Ascending aorta (tissue), 2 donors: ENCODE data around the gene EPB41L2. TPM values are rescaled to one million over a fixed set of nuclear protein-coding genes. Genes with fewer than 3 reads are reported as not detected.

ENCODE experiments used
- DNase-seq, 2 donors: peaks; one replicate each; pipeline ENCODE4 v3.0.0-alpha.2; 2019; ENCODE audit warnings: low spot score in 2 of 2
- H3K27ac ChIP-seq, 2 donors: fragments of 200-600 bp; sonication (generic); one replicate each; pipeline ENCODE4 v1.5.1; 2016 to 2017; ENCODE audit warnings: mild to moderate bottlenecking in 1 of 2
- H3K27me3 ChIP-seq: fragments of 200-600 bp; sonication (generic); one replicate; pipeline ENCODE4 v1.5.1; 2017
- H3K36me3 ChIP-seq, 2 donors: fragments of 200-600 bp; sonication (generic); one replicate each; pipeline ENCODE4 v1.5.1; 2016
- H3K4me1 ChIP-seq, 2 donors: fragments of 200-600 bp; sonication (generic); one replicate each; pipeline ENCODE4 v1.5.1; 2016 to 2017; ENCODE audit warnings: mild to moderate bottlenecking in 1 of 2
- H3K4me3 ChIP-seq, 2 donors: fragments of 200-600 bp; sonication (generic); one replicate each; pipeline ENCODE4 v1.5.1; 2016 to 2017; ENCODE audit warnings: mild to moderate bottlenecking in 1 of 2
- H3K9me3 ChIP-seq, 2 donors: fragments of 200-600 bp; sonication (generic); one replicate each; pipeline ENCODE4 v1.5.1; 2016
- intact Hi-C: fragments of 100-400 bp; cut with DNase I; formaldehyde crosslinking; loops from one replicate; pipeline ENCODE4 v1.15.1; 2023
- total RNA-seq: library from RNA; depleted of rRNA; stranded (reverse); fragments of >200 nt; gene quantifications from one replicate; pipeline ENCODE4 v1.1.0, GENCODE V29; 2016
- TF ChIP-seq, protein P1 (sequence below), 3 experiments: fragments of 200-600 bp in 2 of 3; fragments of 450-650 bp in 1 of 3; sonication (generic) in 2 of 3; IDR thresholded peaks; one replicate each; pipeline ENCODE4 v1.5.1; 2016 to 2019; ENCODE audit warnings: antibody characterized with exemption in 3 of 3, mild to moderate bottlenecking in 1 of 3, moderate library complexity in 1 of 3

The EPB41L2 gene
- total RNA-seq, 1 donor from 2014 or later: 163 TPM

DNA sequence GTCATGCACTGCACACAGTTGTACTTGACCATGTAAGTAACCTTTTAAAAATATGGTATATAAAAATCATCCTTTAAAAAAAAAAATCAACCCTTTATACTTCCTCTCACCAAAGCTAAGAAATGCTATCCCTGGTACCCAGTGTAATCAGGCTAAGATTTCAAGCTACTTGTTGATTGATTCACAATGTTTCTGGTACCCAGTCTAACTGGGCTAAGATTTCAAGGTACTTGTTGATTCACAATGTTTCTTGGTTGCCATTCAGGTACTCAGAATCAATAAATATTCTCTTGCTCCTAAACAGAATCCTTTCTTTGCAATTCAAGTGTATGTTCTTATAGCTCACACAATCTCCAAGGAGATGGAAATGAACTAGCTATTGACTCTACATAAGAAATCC, 159.4 kb downstream of the EPB41L2 start:
- Histone ChIP-seq H3K27me3 (no peaks in the 10 kb centered on the region), H3K4me1 (peaks cover 0 to 7% of the 10 kb centered on the region in 2 donors), H3K36me3 (peaks cover 0 to 7% of the 10 kb centered on the region in 2 donors), H3K9me3 (no peaks in the 10 kb centered on the region), H3K27ac (no peak overlapping the region), H3K4me3 (no peak overlapping the region)
- TF ChIP-seq, protein P1, sequence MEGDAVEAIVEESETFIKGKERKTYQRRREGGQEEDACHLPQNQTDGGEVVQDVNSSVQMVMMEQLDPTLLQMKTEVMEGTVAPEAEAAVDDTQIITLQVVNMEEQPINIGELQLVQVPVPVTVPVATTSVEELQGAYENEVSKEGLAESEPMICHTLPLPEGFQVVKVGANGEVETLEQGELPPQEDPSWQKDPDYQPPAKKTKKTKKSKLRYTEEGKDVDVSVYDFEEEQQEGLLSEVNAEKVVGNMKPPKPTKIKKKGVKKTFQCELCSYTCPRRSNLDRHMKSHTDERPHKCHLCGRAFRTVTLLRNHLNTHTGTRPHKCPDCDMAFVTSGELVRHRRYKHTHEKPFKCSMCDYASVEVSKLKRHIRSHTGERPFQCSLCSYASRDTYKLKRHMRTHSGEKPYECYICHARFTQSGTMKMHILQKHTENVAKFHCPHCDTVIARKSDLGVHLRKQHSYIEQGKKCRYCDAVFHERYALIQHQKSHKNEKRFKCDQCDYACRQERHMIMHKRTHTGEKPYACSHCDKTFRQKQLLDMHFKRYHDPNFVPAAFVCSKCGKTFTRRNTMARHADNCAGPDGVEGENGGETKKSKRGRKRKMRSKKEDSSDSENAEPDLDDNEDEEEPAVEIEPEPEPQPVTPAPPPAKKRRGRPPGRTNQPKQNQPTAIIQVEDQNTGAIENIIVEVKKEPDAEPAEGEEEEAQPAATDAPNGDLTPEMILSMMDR (IDR thresholded peaks at IDR 0.05): no peak
- no peak for DNase-seq
- intact Hi-C loops: loop anchor here (5.0 kb wide), 1 partner anchor 64 kb away; no protein-coding TSS in a partner anchor

DNA sequence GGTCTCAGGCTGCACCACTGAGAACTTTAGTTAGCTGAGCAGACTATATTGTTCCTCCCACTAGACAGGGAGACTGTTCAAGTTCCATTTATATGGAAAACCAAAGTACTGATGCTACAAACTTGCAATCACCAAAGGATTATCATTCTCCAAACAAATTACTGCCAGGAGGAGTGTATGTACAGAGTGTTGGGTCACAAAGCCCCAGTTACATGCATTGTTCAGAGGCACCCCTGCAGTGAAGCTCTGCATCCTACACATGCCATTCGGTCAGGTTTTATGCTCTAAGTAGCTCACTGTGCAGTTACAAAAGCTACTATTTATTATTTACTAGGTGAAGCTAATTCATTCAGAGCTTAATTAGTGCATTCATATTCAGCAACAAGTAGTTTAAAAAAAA, 160.0 kb downstream of the EPB41L2 start:
- TF ChIP-seq, protein P1 (IDR thresholded peaks at IDR 0.05): no peak
- Histone ChIP-seq H3K27ac (no peak overlapping the region), H3K36me3 (peaks cover 0 to 7% of the 10 kb centered on the region in 2 donors), H3K4me3 (no peak overlapping the region), H3K9me3 (no peaks in the 10 kb centered on the region), H3K4me1 (peaks cover 0 to 7% of the 10 kb centered on the region in 2 donors), H3K27me3 (no peaks in the 10 kb centered on the region)
- intact Hi-C loops: loop anchor here (5.0 kb wide), 1 partner anchor 64 kb away; no protein-coding TSS in a partner anchor
- DNase-seq: no peak

DNA sequence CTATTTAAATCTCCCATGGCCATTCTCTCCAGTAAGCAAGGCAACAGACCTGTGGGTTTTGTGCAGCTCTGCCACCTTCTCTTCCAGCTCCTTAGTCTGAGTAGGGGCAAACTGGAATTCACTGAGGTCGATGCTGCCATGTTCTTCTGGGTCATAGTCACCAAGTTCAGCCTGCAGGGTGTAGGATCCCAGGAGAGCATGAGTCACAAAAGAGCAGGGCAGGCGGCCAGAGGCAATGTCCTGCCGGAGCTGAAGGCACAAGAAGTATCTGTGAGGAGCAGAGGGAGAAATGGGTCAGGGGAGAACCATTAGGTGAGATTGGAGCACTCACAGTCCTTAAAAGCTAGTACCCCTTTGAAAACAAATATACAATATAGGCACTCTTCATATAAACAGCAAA, 162.1 kb downstream of the EPB41L2 start:
- Histone ChIP-seq H3K4me3 (no peak overlapping the region), H3K27ac (no peak overlapping the region), H3K27me3 (no peaks in the 10 kb centered on the region), H3K4me1 (no peaks in the 10 kb centered on the region), H3K36me3 (peaks cover 0 to 7% of the 10 kb centered on the region in 2 donors), H3K9me3 (no peaks in the 10 kb centered on the region)
- TF ChIP-seq, protein P1 (IDR thresholded peaks at IDR 0.05): no peak
- DNase-seq: peak in 1 of 2 donors; percentile 71
- intact Hi-C loops: loop anchor here (5.0 kb wide), 1 partner anchor 66 kb away; no protein-coding TSS in a partner anchor

DNA sequence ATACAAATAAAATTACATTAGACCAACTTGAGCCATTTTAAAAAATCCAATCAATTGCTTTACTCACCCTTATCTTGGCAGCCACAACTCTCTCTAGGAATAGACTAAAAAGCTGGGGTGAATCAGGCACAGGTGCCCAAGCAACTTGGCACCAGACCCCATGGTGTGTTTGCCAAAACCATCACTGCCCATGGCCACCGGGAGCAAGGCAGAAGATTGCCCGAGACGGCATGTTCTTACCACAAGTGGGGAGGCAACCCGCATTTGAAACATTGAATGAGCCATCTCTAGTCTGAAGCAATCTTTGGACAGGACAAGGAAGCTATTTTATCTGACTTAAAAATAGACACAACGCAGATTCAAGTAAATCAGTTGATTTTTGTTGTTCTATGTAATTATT, 166.8 kb downstream of the EPB41L2 start:
- Histone ChIP-seq H3K4me3 (no peak overlapping the region), H3K27me3 (no peaks in the 10 kb centered on the region), H3K36me3 (peaks cover 7 to 31% of the 10 kb centered on the region in 2 donors), H3K27ac (no peak overlapping the region), H3K9me3 (no peaks in the 10 kb centered on the region), H3K4me1 (no peaks in the 10 kb centered on the region)
- intact Hi-C loops: no loop called here
- TF ChIP-seq, protein P1 (IDR thresholded peaks at IDR 0.05): no peak
- DNase-seq: no peak

DNA sequence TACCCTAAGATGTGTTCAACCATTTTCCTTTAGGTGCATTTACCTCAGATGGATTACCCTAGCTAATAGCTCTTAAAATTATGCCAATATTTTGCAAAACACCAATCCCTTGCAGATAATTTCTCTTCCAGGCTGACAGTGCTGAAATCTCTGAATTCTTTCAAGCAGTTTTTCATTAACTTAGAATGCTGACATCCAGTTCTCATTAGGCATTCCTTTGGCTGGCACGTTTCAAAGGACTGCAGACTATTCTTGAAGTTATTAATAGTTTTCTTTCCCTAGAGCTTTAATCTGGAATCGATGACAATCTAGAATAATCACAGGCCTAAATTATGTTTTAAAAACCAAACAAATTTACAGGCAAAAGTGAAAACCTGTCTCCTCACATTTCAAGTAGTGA, 167.5 kb downstream of the EPB41L2 start:
- H3K27me3 ChIP-seq: no peaks in the 10 kb centered on the region
- peaks cover 7 to 31% of the 10 kb centered on the region in 2 donors for H3K36me3 ChIP-seq
- H3K9me3 ChIP-seq: no peaks in the 10 kb centered on the region
- no peaks in the 10 kb centered on the region for H3K4me1 ChIP-seq
- no peak for DNase-seq
- H3K4me3 ChIP-seq: no peak overlapping the region
- TF ChIP-seq, protein P1 (IDR thresholded peaks at IDR 0.05): no peak
- intact Hi-C loops: no loop called here
- no peak overlapping the region for H3K27ac ChIP-seq

DNA sequence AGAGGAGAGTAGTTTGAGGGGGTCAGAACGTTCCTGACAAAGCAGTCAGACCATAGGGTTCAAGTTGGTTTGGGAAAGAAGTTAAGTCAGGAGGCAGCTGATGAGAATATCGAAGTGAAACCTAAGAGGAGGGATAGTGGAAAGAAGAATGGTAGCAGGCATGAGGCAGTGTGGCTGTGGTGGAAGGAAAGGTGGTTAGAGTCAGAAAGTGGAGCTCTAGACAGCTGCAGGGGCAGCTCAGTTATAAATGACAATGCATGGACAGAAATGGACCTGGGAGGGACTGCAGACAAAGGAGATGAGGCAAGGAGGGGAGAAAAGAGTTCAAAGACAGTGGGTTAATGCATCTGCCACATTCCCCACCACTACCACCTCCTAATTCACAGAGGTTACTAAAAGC, 169.3 kb downstream of the EPB41L2 start:
- no peaks in the 10 kb centered on the region for H3K4me1 ChIP-seq
- intact Hi-C loops: no loop called here
- H3K27ac ChIP-seq: no peak overlapping the region
- H3K4me3 ChIP-seq: no peak overlapping the region
- no peaks in the 10 kb centered on the region for H3K27me3 ChIP-seq
- H3K9me3 ChIP-seq: no peaks in the 10 kb centered on the region
- H3K36me3 ChIP-seq: peaks cover 7 to 24% of the 10 kb centered on the region in 2 donors
- DNase-seq: no peak
- TF ChIP-seq, protein P1 (IDR thresholded peaks at IDR 0.05): no peak
